PFSK-1 (cell line): Measurements from ENCODE around the gene HMCN2.

Experiments
- POLR2AphosphoS5 ChIP-seq: IDR thresholded peaks from 2 replicates; pipeline ENCODE4 v1.6.1; 2012; ENCODE audit warnings: low read depth, mild to moderate bottlenecking, control low read depth, low read length, moderate library complexity
- REST ChIP-seq, 2 experiments: IDR thresholded peaks; 2 replicates each; pipeline versions ENCODE4 v1.6.1 to v1.8.0; 2011 to 2012; ENCODE audit warnings: low read depth in 2 of 2, low read length in 2 of 2, control low read depth in 1 of 2, inconsistent platforms in 1 of 2, mild to moderate bottlenecking in 1 of 2, moderate library complexity in 1 of 2; ENCODE audit not compliant: insufficient read depth in 1 of 2
- SIN3A ChIP-seq: IDR thresholded peaks from 2 replicates; pipeline ENCODE4 v1.6.1; 2012; ENCODE audit warnings: mild to moderate bottlenecking, low read length, moderate library complexity, borderline replicate concordance; ENCODE audit not compliant: insufficient read depth

DNA sequence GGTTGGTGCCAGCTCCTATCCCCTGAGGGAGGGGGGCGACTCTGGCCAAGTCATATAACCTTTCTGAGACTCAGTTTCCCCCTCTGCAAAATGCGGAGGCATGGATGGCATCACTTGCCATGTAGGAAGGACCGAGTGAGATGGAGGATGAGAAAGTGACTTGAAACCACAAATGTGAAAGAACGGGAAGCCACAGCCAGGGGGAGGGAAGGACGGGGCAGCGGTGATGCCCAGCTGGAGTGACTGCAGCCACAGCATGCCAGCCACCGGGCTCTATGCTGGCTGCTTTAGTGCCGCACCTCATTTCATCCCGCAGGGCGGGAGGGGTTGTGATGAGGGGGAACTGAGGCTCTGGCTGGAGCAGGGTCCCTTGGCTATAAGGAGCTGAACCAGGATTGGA lies 74.5 kb downstream of the HMCN2 start:
- TF ChIP-seq POLR2AphosphoS5 (no peak), REST (IDR thresholded peaks at IDR 0.05; ENCODE audit: insufficient read depth in 1 of 2, low read depth in 2 of 2, low read length in 2 of 2) (no peak), SIN3A (no peak)
